MM.1S (cell line): ENCODE data around the gene PYM1.

Source experiments
- CTCF ChIP-seq: fragments of 300-600 bp; sonication (generic); IDR thresholded peaks from 2 replicates; pipeline ENCODE4 v1.5.1; 2016; ENCODE audit warnings: antibody characterized with exemption, low read length, mixed read lengths
- EZH2 ChIP-seq: fragments of 300-600 bp; sonication (generic); optimal IDR thresholded peaks from 2 replicates; pipeline ENCODE3; 2017; ENCODE audit warnings: low read depth, mild to moderate bottlenecking, antibody characterized with exemption, low read length, mixed read lengths
- EZH2phosphoT487 ChIP-seq: fragments of 300-600 bp; sonication (generic); IDR thresholded peaks from 2 replicates; pipeline ENCODE4 v1.6.1; 2018; ENCODE audit warnings: antibody characterized with exemption, low read length

- TF ChIP-seq CTCF (no peak), EZH2 (no peak), EZH2phosphoT487 (no peak)
Observed at GRCh38 chr12:55972042-55972441, 44.3 kb upstream of the PYM1 start.
